GM23338 (cell line): ENCODE data around the gene CCR6. TPM values are rescaled to one million over a fixed set of nuclear protein-coding genes. Genes with fewer than 3 reads are reported as not detected.

Experiments used
- ATAC-seq: fragments of 200-7000 bp; cut with Tn5 transposase; 3 replicates; pipeline ENCODE4 v1.9.1; 2020
- DNase-seq: peaks from one replicate; pipeline ENCODE4 v3.0.0-alpha.2; 2015; ENCODE audit warnings: low spot score
- H2AFZ ChIP-seq: fragments of 200-600 bp; sonication (generic); 2 replicates; pipeline ENCODE4 v1.8.0; 2016; ENCODE audit warnings: antibody characterized with exemption, mild to moderate bottlenecking, moderate library complexity
- H3F3A ChIP-seq: fragments of 200-600 bp; sonication (generic); replicated peaks from 2 replicates; pipeline ENCODE4 v1.8.0; 2017; ENCODE audit warnings: antibody characterized with exemption, mixed run types, low read depth
- H3K27ac ChIP-seq: fragments of 200-600 bp; sonication (generic); 2 replicates; pipeline ENCODE4 v1.6.1; 2016; ENCODE audit warnings: low read depth
- H3K27me3 ChIP-seq: fragments of 200-600 bp; sonication (generic); 2 replicates; pipeline ENCODE4 v1.8.0; 2016; ENCODE audit warnings: mild to moderate bottlenecking, mixed run types, moderate library complexity; ENCODE audit not compliant: insufficient read depth
- H3K36me3 ChIP-seq: fragments of 200-600 bp; sonication (generic); 2 replicates; pipeline ENCODE4 v1.8.0; 2016; ENCODE audit warnings: mild to moderate bottlenecking; ENCODE audit not compliant: insufficient read depth
- H3K4me1 ChIP-seq: fragments of 200-600 bp; sonication (generic); 2 replicates; pipeline ENCODE4 v1.8.0; 2016; ENCODE audit warnings: mild to moderate bottlenecking, moderate library complexity; ENCODE audit not compliant: insufficient read depth
- H3K4me2 ChIP-seq: fragments of 200-600 bp; sonication (generic); 2 replicates; pipeline ENCODE4 v1.7.1; 2017; ENCODE audit warnings: mixed run types
- H3K4me3 ChIP-seq: fragments of 200-600 bp; sonication (generic); 2 replicates; pipeline ENCODE4 v1.6.1; 2016; ENCODE audit warnings: mixed run types
- H3K79me2 ChIP-seq: fragments of 200-600 bp; sonication (generic); replicated peaks from 2 replicates; pipeline ENCODE4 v1.8.0; 2017; ENCODE audit warnings: mild to moderate bottlenecking; ENCODE audit not compliant: insufficient read depth
- H3K9me2 ChIP-seq: fragments of 200-600 bp; sonication (generic); 2 replicates; pipeline ENCODE4 v1.8.0; 2017; ENCODE audit not compliant: insufficient read depth
- H4K20me1 ChIP-seq: fragments of 200-600 bp; sonication (generic); replicated peaks from 2 replicates; pipeline ENCODE4 v1.8.0; 2017; ENCODE audit warnings: mild to moderate bottlenecking; ENCODE audit not compliant: insufficient read depth
- H3K27ac Mint-ChIP-seq: 2 replicates; pipeline ENCODE4 v1.8.0; 2020; ENCODE audit warnings: inconsistent platforms, mild to moderate bottlenecking, moderate library complexity, mixed read lengths
- H3K27me3 Mint-ChIP-seq: 3 replicates; pipeline ENCODE4 v1.8.0; 2022; ENCODE audit warnings: low read depth, mild to moderate bottlenecking, moderate library complexity, mixed read lengths, inconsistent platforms; ENCODE audit not compliant: insufficient read depth, poor library complexity
- H3K36me3 Mint-ChIP-seq: 3 replicates; pipeline ENCODE4 v1.8.0; 2021; ENCODE audit warnings: low read depth, mild to moderate bottlenecking, inconsistent platforms, moderate library complexity, mixed read lengths
- H3K4me1 Mint-ChIP-seq: 3 replicates; pipeline ENCODE4 v1.8.0; 2020; ENCODE audit warnings: mild to moderate bottlenecking, inconsistent platforms, mixed read lengths
- H3K4me3 Mint-ChIP-seq: 3 replicates; pipeline ENCODE4 v1.8.0; 2021; ENCODE audit warnings: moderate library complexity, mild to moderate bottlenecking, inconsistent platforms, mixed read lengths
- H3K9me3 Mint-ChIP-seq: 3 replicates; pipeline ENCODE4 v1.8.0; 2020; ENCODE audit warnings: moderate library complexity, mild to moderate bottlenecking, inconsistent platforms, mixed read lengths
- CREB1 ChIP-seq: fragments of 250-450 bp; sonication (Bioruptor Pico); IDR thresholded peaks from 2 replicates; pipeline ENCODE4 v1.5.0; 2020; ENCODE audit warnings: low read depth, mild to moderate bottlenecking, moderate library complexity
- ETS1 ChIP-seq: IDR thresholded peaks from 2 replicates; pipeline ENCODE4 v1.6.1; 2016; ENCODE audit warnings: antibody characterized with exemption
- EZH2 ChIP-seq: fragments of 200-600 bp; sonication (generic); IDR thresholded peaks from one replicate; pipeline ENCODE4 v1.8.0; 2017; ENCODE audit warnings: antibody characterized with exemption, mild to moderate bottlenecking, low read depth; ENCODE audit not compliant: unreplicated experiment
- EZH2phosphoT487 ChIP-seq: fragments of 200-600 bp; sonication (generic); IDR thresholded peaks from one replicate; pipeline ENCODE4 v1.8.1; 2018; ENCODE audit warnings: antibody characterized with exemption; ENCODE audit not compliant: unreplicated experiment
- JUNB ChIP-seq: IDR thresholded peaks from one replicate; pipeline ENCODE4 v1.6.1; 2016; ENCODE audit warnings: antibody characterized with exemption; ENCODE audit not compliant: unreplicated experiment
- NANOG ChIP-seq: IDR thresholded peaks from 2 replicates; pipeline ENCODE4 v1.6.1; 2016; ENCODE audit warnings: antibody characterized with exemption, borderline replicate concordance
- POLR2AphosphoS5 ChIP-seq: IDR thresholded peaks from 2 replicates; pipeline ENCODE4 v1.6.1; 2016; ENCODE audit warnings: antibody characterized with exemption, low read depth
- REST ChIP-seq: IDR thresholded peaks from one replicate; pipeline ENCODE4 v1.6.1; 2018; ENCODE audit warnings: antibody characterized with exemption; ENCODE audit not compliant: unreplicated experiment
- STAT1 ChIP-seq: IDR thresholded peaks from one replicate; pipeline ENCODE4 v1.6.1; 2016; ENCODE audit warnings: antibody characterized with exemption; ENCODE audit not compliant: unreplicated experiment
- ZNF114 ChIP-seq: fragments of 250-450 bp; sonication (Bioruptor Pico); IDR thresholded peaks from 2 replicates; pipeline ENCODE4 v1.5.0; 2020; ENCODE audit warnings: mild to moderate bottlenecking, moderate library complexity
- ZNF331 ChIP-seq: fragments of 250-450 bp; sonication (Bioruptor Pico); IDR thresholded peaks from 2 replicates; pipeline ENCODE4 v1.5.0; 2020; ENCODE audit warnings: low read depth, mild to moderate bottlenecking, moderate library complexity
- ZNF462 ChIP-seq: fragments of 250-450 bp; sonication (Bioruptor Pico); IDR thresholded peaks from 2 replicates; pipeline ENCODE4 v1.5.0; 2020; ENCODE audit warnings: mild to moderate bottlenecking, moderate library complexity
- polyA plus RNA-seq: library from polyadenylated mRNA; unstranded; fragments of >200 nt; fragmentation: Nextera tagmentation; extraction: Ambion mirVana; gene quantifications from 2 replicates; pipeline ENCODE4 v1.2.1, GENCODE V29; 2016
- total RNA-seq: library from RNA; depleted of rRNA; stranded (reverse); fragments of >200 nt; shearing (Covaris generic); gene quantifications from 2 replicates; pipeline ENCODE4 v1.2.3, GENCODE V29; 2014
- TF ChIP-seq, protein P1 (sequence below), 2 experiments: fragments of 200-600 bp in 1 of 2; sonication (generic) in 1 of 2; conservative IDR thresholded peaks; 2 replicates each; pipeline versions ENCODE4 v1.5.1 to v1.6.1; 2016 to 2017; ENCODE audit warnings: antibody characterized with exemption in 2 of 2, low read depth in 2 of 2, mild to moderate bottlenecking in 2 of 2, moderate library complexity in 1 of 2

Gene CCR6
- total and polyA plus RNA-seq, 2 experiments from 2014 or later, result not detected

GRCh38 chr6:167151648-167152047 is 28.8 kb downstream of the CCR6 start:
- Mint-ChIP-seq H3K9me3 (peaks cover 9% of the 10 kb centered on the region; the same call in 2 of the 3 replicates), H3K4me1 (peaks cover 33% of the 10 kb centered on the region), H3K36me3 (peaks cover 8% of the 10 kb centered on the region; the same call in 1 of the 3 replicates), H3K4me3 (no peak overlapping the region), H3K27me3 (peaks cover 17% of the 10 kb centered on the region), H3K27ac (no peak overlapping the region)
- ATAC-seq, result no peak
- no peaks in the 10 kb centered on the region; the same call in 1 of the 2 replicates for H3F3A ChIP-seq
- 0 out of 2 replicates have a peak, but pooled peaks cover 6% of the 10 kb centered on the region for H3K27me3 ChIP-seq
- peaks cover 23% of the 10 kb centered on the region for H3K4me1 ChIP-seq
- H3K79me2 ChIP-seq, result no peaks in the 10 kb centered on the region
- H3K4me2 ChIP-seq, result peak overlapping the region; percentile 9; the same call in 1 of the 2 replicates
- peaks cover 29% of the 10 kb centered on the region; the same call in 1 of the 2 replicates for H3K9me2 ChIP-seq
- no peak for TF ChIP-seq POLR2AphosphoS5
- no peak for TF ChIP-seq EZH2
- TF ChIP-seq ETS1, result no peak
- TF ChIP-seq, protein P1, sequence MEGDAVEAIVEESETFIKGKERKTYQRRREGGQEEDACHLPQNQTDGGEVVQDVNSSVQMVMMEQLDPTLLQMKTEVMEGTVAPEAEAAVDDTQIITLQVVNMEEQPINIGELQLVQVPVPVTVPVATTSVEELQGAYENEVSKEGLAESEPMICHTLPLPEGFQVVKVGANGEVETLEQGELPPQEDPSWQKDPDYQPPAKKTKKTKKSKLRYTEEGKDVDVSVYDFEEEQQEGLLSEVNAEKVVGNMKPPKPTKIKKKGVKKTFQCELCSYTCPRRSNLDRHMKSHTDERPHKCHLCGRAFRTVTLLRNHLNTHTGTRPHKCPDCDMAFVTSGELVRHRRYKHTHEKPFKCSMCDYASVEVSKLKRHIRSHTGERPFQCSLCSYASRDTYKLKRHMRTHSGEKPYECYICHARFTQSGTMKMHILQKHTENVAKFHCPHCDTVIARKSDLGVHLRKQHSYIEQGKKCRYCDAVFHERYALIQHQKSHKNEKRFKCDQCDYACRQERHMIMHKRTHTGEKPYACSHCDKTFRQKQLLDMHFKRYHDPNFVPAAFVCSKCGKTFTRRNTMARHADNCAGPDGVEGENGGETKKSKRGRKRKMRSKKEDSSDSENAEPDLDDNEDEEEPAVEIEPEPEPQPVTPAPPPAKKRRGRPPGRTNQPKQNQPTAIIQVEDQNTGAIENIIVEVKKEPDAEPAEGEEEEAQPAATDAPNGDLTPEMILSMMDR (conservative IDR thresholded peaks at IDR 0.05; ENCODE audit: low read depth in 2 of 2), result no peak
- TF ChIP-seq REST, result no peak
- no peak for TF ChIP-seq NANOG
- TF ChIP-seq ZNF331 (CRISPR knock-in tag), result no peak
- no peak for TF ChIP-seq EZH2phosphoT487
- TF ChIP-seq JUNB, result no peak
- no peak for TF ChIP-seq ZNF114 (CRISPR knock-in tag)
- TF ChIP-seq CREB1, result no peak
- no peak for TF ChIP-seq STAT1
- no peak for TF ChIP-seq ZNF462 (CRISPR knock-in tag)
- H3K36me3 ChIP-seq, result no peaks in the 10 kb centered on the region; the same call in 1 of the 2 replicates
- H4K20me1 ChIP-seq, result no peaks in the 10 kb centered on the region
- peak overlapping the region; percentile 58; the same call in 1 of the 2 replicates for H3K27ac ChIP-seq
- DNase-seq, result no peak
- H2AFZ ChIP-seq, result no peak overlapping the region; the same call in 1 of the 2 replicates
- H3K4me3 ChIP-seq, result no peak overlapping the region
